ENCODE results near the gene PPARGC1A.

GRCh38 chr4:23890369-23891063, 669 bp upstream of the PPARGC1A start:
- TF ChIP-seq ATF6 (CRISPR knock-in tag; IDR thresholded peaks at IDR 0.05) = no peak
- TF ChIP-seq CTCF (IDR thresholded peaks at IDR 0.05) = no peak
- no peak for TF ChIP-seq USF2 (CRISPR knock-in tag; IDR thresholded peaks at IDR 0.05)
